K562 (cell line): ENCODE measurements around the gene KIF5A. TPM values are rescaled to one million over a fixed set of nuclear protein-coding genes. Genes with fewer than 3 reads are reported as not detected.
A peak's percentile ranks its signal among the peaks of the same experiment; 100 is the strongest.

Experiments used
- BCL6 ChIP-seq: fragments of 250-450 bp; sonication (Bioruptor Pico); IDR thresholded peaks from 2 replicates; pipeline ENCODE4 v1.4.0; 2020
- CBFB ChIP-seq: sonication (generic); formaldehyde crosslinking; IDR thresholded peaks from 2 replicates; pipeline ENCODE4 v1.4.0; 2020; ENCODE audit warnings: mild to moderate bottlenecking, missing genetic modification reagents
- CREBBP ChIP-seq: IDR thresholded peaks from one replicate; pipeline ENCODE4 v1.6.1; 2012; ENCODE audit warnings: low read depth, mild to moderate bottlenecking, control low read depth, inconsistent platforms, low read length
- FOXJ2 ChIP-seq: fragments of 200-800 bp; sonication (Bioruptor generic); IDR thresholded peaks from 2 replicates; pipeline ENCODE4 v1.6.1; 2016; ENCODE audit warnings: missing genetic modification characterization, missing compliant biosample characterization
- HDAC1 ChIP-seq, 2 experiments: fragments of 450-650 bp; IDR thresholded peaks; 2 replicates each; pipeline ENCODE4 v1.6.1; 2016 to 2017; ENCODE audit warnings: inconsistent platforms in 1 of 2, mild to moderate bottlenecking in 1 of 2, moderate library complexity in 1 of 2
- HLTF ChIP-seq: fragments of 450-650 bp; IDR thresholded peaks from 2 replicates; pipeline ENCODE4 v1.6.1; 2016
- KDM2B ChIP-seq: fragments of 250-450 bp; sonication (Bioruptor Pico); IDR thresholded peaks from 2 replicates; pipeline ENCODE4 v1.8.0; 2021; ENCODE audit warnings: mild to moderate bottlenecking, moderate library complexity
- KDM5B ChIP-seq: fragments of 200-600 bp; sonication (generic); IDR thresholded peaks from 2 replicates; pipeline ENCODE4 v1.6.1; 2012; ENCODE audit warnings: low read depth, mild to moderate bottlenecking, moderate library complexity, low read length, control low read depth, inconsistent platforms; ENCODE audit not compliant: insufficient replicate concordance
- MEIS2 ChIP-seq: fragments of 450-650 bp; IDR thresholded peaks from 2 replicates; pipeline ENCODE4 v1.6.1; 2014; ENCODE audit warnings: mild to moderate bottlenecking; ENCODE audit not compliant: partially characterized antibody
- PHB ChIP-seq: fragments of 250-450 bp; sonication (Bioruptor Pico); IDR thresholded peaks from 2 replicates; pipeline ENCODE4 v1.5.0; 2021
- PURB ChIP-seq: sonication (generic); formaldehyde crosslinking; IDR thresholded peaks from 2 replicates; pipeline ENCODE4 v1.9.0; 2021; ENCODE audit warnings: low read depth, mild to moderate bottlenecking, missing genetic modification reagents
- RBFOX2 ChIP-seq: fragments of 200-400 bp; formaldehyde crosslinking; IDR thresholded peaks from 2 replicates; pipeline ENCODE4 v1.6.1; 2017; ENCODE audit warnings: low read depth, mild to moderate bottlenecking, low read length, moderate library complexity
- polyA plus RNA-seq, 8 experiments: library from polyadenylated mRNA; depleted of rRNA in 4 of 8; stranded (reverse) in 5 of 8; unstranded in 3 of 8; fragments of >200 nt; fragmentation: Nextera tagmentation in 2 of 8; fragmentation: Illumina TruSeq in 1 of 8; extraction: Ambion mirVana in 2 of 8; extraction: Trizol in 1 of 8; gene quantifications; 2 replicates each; pipeline versions ENCODE4 v1.2.1 to v1.2.3, GENCODE V29; 2011 to 2014; ENCODE audit warnings: inconsistent platforms in 1 of 8, missing spikeins in 1 of 8
- total RNA-seq, 7 experiments: library from RNA; depleted of rRNA in 6 of 7; stranded (reverse); fragments of >200 nt in 6 of 7; fragmentation: Illumina TruSeq in 2 of 7; extraction: Trizol in 2 of 7; gene quantifications; 2 replicates each; pipeline versions ENCODE4 v1.2.1 to v1.2.3, GENCODE V29; 2011 to 2021; ENCODE audit warnings: low replicate concordance in 1 of 7
- TF ChIP-seq, protein P1 (sequence below): fragments of 250-450 bp; sonication (Bioruptor Pico); IDR thresholded peaks from 2 replicates; pipeline ENCODE4 v1.4.0; 2020; ENCODE audit warnings: mild to moderate bottlenecking, moderate library complexity
- TF ChIP-seq, protein P2 (sequence below): fragments of 450-650 bp; IDR thresholded peaks from 2 replicates; pipeline ENCODE4 v1.6.1; 2016; ENCODE audit warnings: missing biosample characterization, missing genetic modification characterization
- TF ChIP-seq, protein P3 (sequence below): sonication (generic); formaldehyde crosslinking; IDR thresholded peaks from 2 replicates; pipeline ENCODE4 v1.8.0; 2023; ENCODE audit warnings: mild to moderate bottlenecking, missing genetic modification reagents
- TF ChIP-seq, protein P4 (sequence below): sonication (generic); formaldehyde crosslinking; IDR thresholded peaks from 2 replicates; pipeline ENCODE4 v1.8.0; 2023; ENCODE audit warnings: missing genetic modification reagents, mild to moderate bottlenecking, borderline replicate concordance

The KIF5A gene
- total and polyA plus RNA-seq, 9 of the 15 experiments (the other 6 are each of a cell fraction or from before 2014, with no cell fraction given): 3.4 to 17.7 (median 8.0) TPM

DNA sequence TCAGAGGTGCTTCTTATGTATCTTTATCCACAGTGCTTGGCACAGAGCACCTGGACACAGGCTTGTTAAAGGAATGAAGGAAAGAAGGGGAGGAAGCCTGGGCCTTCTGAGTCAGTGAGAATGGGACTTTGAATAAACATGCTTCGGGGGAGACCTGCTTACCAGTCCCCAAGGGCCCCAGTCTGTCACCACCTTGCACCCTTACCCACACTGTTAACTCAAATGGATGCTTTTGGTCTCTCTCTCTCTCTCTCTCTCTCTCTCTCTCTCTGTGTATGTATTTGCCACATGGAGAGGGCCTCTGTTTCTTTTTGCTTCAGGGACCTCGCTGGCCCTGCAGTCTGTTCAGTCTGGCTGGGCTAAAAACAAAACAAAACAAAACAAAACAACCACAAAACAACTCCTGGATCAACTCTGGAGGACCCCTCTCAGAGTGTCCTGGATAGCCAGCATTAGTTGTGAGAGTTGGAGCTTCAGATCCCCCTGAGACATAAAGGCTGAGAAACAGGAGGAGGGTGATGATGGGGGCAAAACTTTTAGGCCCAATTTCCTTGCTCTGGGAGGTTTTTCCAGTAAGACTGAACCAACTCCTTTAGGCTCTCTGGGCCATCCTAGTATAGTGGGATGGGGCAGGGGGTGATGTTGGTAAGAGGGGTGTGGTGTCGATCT lies 1.9 kb downstream of the KIF5A start (continued):
- no peak for TF ChIP-seq PURB (CRISPR knock-in tag)
- TF ChIP-seq, protein P1, sequence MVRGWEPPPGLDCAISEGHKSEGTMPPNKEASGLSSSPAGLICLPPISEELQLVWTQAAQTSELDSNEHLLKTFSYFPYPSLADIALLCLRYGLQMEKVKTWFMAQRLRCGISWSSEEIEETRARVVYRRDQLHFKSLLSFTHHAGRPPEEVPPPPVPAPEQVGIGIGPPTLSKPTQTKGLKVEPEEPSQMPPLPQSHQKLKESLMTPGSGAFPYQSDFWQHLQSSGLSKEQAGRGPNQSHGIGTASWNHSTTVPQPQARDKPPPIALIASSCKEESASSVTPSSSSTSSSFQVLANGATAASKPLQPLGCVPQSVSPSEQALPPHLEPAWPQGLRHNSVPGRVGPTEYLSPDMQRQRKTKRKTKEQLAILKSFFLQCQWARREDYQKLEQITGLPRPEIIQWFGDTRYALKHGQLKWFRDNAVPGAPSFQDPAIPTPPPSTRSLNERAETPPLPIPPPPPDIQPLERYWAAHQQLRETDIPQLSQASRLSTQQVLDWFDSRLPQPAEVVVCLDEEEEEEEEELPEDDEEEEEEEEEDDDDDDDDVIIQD: no peak
- peak; percentile 7 for TF ChIP-seq MEIS2
- no peak for TF ChIP-seq CBFB (CRISPR knock-in tag)
- TF ChIP-seq, protein P2, sequence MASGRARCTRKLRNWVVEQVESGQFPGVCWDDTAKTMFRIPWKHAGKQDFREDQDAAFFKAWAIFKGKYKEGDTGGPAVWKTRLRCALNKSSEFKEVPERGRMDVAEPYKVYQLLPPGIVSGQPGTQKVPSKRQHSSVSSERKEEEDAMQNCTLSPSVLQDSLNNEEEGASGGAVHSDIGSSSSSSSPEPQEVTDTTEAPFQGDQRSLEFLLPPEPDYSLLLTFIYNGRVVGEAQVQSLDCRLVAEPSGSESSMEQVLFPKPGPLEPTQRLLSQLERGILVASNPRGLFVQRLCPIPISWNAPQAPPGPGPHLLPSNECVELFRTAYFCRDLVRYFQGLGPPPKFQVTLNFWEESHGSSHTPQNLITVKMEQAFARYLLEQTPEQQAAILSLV: no peak
- no peak for TF ChIP-seq PHB (CRISPR knock-in tag)
- 0 out of 2 replicates have a peak, but pooled peaks have one; percentile 65 for TF ChIP-seq HLTF
- TF ChIP-seq KDM5B: no peak
- no peak for TF ChIP-seq CREBBP
- TF ChIP-seq, protein P3, sequence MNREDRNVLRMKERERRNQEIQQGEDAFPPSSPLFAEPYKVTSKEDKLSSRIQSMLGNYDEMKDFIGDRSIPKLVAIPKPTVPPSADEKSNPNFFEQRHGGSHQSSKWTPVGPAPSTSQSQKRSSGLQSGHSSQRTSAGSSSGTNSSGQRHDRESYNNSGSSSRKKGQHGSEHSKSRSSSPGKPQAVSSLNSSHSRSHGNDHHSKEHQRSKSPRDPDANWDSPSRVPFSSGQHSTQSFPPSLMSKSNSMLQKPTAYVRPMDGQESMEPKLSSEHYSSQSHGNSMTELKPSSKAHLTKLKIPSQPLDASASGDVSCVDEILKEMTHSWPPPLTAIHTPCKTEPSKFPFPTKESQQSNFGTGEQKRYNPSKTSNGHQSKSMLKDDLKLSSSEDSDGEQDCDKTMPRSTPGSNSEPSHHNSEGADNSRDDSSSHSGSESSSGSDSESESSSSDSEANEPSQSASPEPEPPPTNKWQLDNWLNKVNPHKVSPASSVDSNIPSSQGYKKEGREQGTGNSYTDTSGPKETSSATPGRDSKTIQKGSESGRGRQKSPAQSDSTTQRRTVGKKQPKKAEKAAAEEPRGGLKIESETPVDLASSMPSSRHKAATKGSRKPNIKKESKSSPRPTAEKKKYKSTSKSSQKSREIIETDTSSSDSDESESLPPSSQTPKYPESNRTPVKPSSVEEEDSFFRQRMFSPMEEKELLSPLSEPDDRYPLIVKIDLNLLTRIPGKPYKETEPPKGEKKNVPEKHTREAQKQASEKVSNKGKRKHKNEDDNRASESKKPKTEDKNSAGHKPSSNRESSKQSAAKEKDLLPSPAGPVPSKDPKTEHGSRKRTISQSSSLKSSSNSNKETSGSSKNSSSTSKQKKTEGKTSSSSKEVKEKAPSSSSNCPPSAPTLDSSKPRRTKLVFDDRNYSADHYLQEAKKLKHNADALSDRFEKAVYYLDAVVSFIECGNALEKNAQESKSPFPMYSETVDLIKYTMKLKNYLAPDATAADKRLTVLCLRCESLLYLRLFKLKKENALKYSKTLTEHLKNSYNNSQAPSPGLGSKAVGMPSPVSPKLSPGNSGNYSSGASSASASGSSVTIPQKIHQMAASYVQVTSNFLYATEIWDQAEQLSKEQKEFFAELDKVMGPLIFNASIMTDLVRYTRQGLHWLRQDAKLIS (CRISPR knock-in tag): 0 out of 2 replicates have a peak, but pooled peaks have one; percentile 54
- TF ChIP-seq BCL6: no peak
- TF ChIP-seq HDAC1 (IDR thresholded peaks at IDR 0.05): 0 out of 4 replicates have a peak, but pooled peaks of 1 of the 2 experiments have one; percentile 9
- TF ChIP-seq KDM2B (CRISPR knock-in tag): no peak
- no peak for TF ChIP-seq FOXJ2 (tag)
- 0 out of 2 replicates have a peak, but pooled peaks have one; percentile 27 for TF ChIP-seq RBFOX2
- TF ChIP-seq, protein P4, sequence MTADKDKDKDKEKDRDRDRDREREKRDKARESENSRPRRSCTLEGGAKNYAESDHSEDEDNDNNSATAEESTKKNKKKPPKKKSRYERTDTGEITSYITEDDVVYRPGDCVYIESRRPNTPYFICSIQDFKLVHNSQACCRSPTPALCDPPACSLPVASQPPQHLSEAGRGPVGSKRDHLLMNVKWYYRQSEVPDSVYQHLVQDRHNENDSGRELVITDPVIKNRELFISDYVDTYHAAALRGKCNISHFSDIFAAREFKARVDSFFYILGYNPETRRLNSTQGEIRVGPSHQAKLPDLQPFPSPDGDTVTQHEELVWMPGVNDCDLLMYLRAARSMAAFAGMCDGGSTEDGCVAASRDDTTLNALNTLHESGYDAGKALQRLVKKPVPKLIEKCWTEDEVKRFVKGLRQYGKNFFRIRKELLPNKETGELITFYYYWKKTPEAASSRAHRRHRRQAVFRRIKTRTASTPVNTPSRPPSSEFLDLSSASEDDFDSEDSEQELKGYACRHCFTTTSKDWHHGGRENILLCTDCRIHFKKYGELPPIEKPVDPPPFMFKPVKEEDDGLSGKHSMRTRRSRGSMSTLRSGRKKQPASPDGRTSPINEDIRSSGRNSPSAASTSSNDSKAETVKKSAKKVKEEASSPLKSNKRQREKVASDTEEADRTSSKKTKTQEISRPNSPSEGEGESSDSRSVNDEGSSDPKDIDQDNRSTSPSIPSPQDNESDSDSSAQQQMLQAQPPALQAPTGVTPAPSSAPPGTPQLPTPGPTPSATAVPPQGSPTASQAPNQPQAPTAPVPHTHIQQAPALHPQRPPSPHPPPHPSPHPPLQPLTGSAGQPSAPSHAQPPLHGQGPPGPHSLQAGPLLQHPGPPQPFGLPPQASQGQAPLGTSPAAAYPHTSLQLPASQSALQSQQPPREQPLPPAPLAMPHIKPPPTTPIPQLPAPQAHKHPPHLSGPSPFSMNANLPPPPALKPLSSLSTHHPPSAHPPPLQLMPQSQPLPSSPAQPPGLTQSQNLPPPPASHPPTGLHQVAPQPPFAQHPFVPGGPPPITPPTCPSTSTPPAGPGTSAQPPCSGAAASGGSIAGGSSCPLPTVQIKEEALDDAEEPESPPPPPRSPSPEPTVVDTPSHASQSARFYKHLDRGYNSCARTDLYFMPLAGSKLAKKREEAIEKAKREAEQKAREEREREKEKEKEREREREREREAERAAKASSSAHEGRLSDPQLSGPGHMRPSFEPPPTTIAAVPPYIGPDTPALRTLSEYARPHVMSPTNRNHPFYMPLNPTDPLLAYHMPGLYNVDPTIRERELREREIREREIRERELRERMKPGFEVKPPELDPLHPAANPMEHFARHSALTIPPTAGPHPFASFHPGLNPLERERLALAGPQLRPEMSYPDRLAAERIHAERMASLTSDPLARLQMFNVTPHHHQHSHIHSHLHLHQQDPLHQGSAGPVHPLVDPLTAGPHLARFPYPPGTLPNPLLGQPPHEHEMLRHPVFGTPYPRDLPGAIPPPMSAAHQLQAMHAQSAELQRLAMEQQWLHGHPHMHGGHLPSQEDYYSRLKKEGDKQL (CRISPR knock-in tag): no peak
